ENCODE measurements around the gene TMEM198. TPM values are rescaled to one million over a fixed set of nuclear protein-coding genes. Genes with fewer than 3 reads are reported as not detected.

Gene TMEM198
- total and polyA plus RNA-seq, 2 experiments from 2014 or later, result 5.6 to 13.7 TPM

DNA sequence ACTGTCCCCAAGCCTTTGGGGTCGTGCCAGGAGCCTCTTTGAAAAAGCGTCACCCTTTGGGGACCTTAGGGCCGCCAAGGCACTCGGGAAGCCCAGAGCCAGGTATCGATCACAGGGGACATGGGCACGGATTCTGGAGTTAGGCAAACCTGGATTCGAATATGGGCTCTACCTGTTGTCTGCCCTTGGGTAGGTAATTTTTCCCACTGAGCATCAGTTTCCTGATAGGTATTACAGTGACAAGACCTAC is 9.3 kb downstream of the TMEM198 start (continued):
- TF ChIP-seq, protein P1, sequence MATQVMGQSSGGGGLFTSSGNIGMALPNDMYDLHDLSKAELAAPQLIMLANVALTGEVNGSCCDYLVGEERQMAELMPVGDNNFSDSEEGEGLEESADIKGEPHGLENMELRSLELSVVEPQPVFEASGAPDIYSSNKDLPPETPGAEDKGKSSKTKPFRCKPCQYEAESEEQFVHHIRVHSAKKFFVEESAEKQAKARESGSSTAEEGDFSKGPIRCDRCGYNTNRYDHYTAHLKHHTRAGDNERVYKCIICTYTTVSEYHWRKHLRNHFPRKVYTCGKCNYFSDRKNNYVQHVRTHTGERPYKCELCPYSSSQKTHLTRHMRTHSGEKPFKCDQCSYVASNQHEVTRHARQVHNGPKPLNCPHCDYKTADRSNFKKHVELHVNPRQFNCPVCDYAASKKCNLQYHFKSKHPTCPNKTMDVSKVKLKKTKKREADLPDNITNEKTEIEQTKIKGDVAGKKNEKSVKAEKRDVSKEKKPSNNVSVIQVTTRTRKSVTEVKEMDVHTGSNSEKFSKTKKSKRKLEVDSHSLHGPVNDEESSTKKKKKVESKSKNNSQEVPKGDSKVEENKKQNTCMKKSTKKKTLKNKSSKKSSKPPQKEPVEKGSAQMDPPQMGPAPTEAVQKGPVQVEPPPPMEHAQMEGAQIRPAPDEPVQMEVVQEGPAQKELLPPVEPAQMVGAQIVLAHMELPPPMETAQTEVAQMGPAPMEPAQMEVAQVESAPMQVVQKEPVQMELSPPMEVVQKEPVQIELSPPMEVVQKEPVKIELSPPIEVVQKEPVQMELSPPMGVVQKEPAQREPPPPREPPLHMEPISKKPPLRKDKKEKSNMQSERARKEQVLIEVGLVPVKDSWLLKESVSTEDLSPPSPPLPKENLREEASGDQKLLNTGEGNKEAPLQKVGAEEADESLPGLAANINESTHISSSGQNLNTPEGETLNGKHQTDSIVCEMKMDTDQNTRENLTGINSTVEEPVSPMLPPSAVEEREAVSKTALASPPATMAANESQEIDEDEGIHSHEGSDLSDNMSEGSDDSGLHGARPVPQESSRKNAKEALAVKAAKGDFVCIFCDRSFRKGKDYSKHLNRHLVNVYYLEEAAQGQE (IDR thresholded peaks at IDR 0.05; ENCODE audit: unreplicated experiment), result no peak
- TF ChIP-seq POLR2AphosphoS5 (IDR thresholded peaks at IDR 0.05; ENCODE audit: low read depth) (no peak), EZH2 (IDR thresholded peaks at IDR 0.05; ENCODE audit: low read depth, unreplicated experiment) (no peak)

DNA sequence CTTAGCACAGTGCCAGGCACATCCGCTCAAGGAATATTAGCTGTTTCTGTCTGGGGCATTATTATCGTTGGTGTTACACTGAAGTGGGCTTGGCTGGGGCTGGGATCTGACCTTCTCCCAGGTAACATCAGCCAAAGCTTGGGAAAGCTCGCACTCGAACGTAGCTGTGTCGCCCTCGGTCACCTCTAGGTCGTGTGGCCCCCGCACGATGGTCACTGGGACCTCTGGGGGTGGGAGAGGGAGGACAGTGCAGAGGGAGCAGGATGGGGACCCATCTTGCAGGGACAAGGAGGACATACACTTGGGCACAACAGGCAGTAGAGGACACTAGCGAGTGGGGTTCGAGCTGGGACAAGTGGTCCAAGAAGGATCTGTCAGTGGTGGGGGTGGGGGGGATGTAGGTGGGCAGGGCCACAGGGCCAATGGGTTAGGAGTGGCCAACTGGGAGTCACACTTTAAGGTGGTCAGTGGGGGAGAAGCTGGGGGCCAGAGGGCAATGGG is 9.7 kb downstream of the TMEM198 start:
- Histone ChIP-seq H3K9me2 (ENCODE audit: insufficient read depth) (no peaks in the 10 kb centered on the region), H3K79me2 (replicated peaks; ENCODE audit: insufficient read depth) (no peaks in the 10 kb centered on the region), H3K27me3 (ENCODE audit: insufficient read depth) (peaks cover 17% of the 10 kb centered on the region), H4K20me1 (replicated peaks; ENCODE audit: insufficient read depth) (no peaks in the 10 kb centered on the region), H2AFZ (no peak overlapping the region), H3K27ac (ENCODE audit: low read depth) (no peak overlapping the region), H3F3A (replicated peaks; ENCODE audit: low read depth) (peaks cover 4% of the 10 kb centered on the region; the same call in 1 of the 2 replicates), H3K4me3 (peak overlapping the region; percentile 98), H3K36me3 (ENCODE audit: insufficient read depth) (no peaks in the 10 kb centered on the region; the same call in 1 of the 2 replicates), H3K4me1 (ENCODE audit: insufficient read depth) (peaks cover 10% of the 10 kb centered on the region), H3K4me2 (peak overlapping the region; percentile 99)
- Mint-ChIP-seq H3K4me3 (peak overlapping the region; percentile 63), H3K9me3 (no peaks in the 10 kb centered on the region), H3K36me3 (ENCODE audit: low read depth) (peaks cover 11% of the 10 kb centered on the region; the same call in 1 of the 3 replicates), H3K27ac (no peak overlapping the region), H3K4me1 (peaks cover 13% of the 10 kb centered on the region), H3K27me3 (ENCODE audit: insufficient read depth, low read depth, poor library complexity) (peaks cover 34% of the 10 kb centered on the region)
- no peak for ATAC-seq
- TF ChIP-seq ZNF114 (CRISPR knock-in tag; IDR thresholded peaks at IDR 0.05) (no peak), STAT1 (IDR thresholded peaks at IDR 0.05; ENCODE audit: unreplicated experiment) (no peak), POLR2AphosphoS5 (IDR thresholded peaks at IDR 0.05; ENCODE audit: low read depth) (0 out of 2 replicates have a peak, but pooled peaks have one; percentile 13), CREB1 (CRISPR knock-in tag; IDR thresholded peaks at IDR 0.05; ENCODE audit: low read depth) (no peak)
- TF ChIP-seq, protein P2, sequence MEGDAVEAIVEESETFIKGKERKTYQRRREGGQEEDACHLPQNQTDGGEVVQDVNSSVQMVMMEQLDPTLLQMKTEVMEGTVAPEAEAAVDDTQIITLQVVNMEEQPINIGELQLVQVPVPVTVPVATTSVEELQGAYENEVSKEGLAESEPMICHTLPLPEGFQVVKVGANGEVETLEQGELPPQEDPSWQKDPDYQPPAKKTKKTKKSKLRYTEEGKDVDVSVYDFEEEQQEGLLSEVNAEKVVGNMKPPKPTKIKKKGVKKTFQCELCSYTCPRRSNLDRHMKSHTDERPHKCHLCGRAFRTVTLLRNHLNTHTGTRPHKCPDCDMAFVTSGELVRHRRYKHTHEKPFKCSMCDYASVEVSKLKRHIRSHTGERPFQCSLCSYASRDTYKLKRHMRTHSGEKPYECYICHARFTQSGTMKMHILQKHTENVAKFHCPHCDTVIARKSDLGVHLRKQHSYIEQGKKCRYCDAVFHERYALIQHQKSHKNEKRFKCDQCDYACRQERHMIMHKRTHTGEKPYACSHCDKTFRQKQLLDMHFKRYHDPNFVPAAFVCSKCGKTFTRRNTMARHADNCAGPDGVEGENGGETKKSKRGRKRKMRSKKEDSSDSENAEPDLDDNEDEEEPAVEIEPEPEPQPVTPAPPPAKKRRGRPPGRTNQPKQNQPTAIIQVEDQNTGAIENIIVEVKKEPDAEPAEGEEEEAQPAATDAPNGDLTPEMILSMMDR (conservative IDR thresholded peaks at IDR 0.05; ENCODE audit: low read depth in 2 of 2), result peak in 1 of 2 experiments; percentile 32; a peak in 2 of 4 replicates
- no peak for DNase-seq (ENCODE audit: low spot score)

DNA sequence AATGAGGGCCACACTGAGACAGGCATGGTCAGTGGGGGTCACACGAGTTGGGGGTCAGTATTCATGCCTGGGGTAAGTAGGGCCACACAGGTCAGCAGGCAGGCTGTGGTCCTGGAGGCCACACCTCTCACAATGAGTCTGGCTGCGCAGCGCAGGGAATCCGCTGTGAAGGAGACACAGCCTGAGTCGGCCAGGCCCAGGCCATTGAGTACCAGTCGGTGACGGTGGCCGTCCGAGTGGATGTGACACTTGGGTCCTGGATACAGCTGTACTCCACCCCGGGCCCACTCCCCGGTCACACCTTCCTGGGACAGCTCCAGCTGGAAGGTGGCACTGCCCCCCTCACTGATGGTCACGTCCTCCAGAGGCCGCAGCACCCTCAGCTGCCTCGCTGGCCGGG is 10.5 kb downstream of the TMEM198 start:
- no peaks in the 10 kb centered on the region for H3K9me3 Mint-ChIP-seq
- Histone ChIP-seq H3K27me3 (ENCODE audit: insufficient read depth) (peaks cover 17% of the 10 kb centered on the region), H3K4me2 (no peak overlapping the region), H3K27ac (ENCODE audit: low read depth) (no peak overlapping the region), H4K20me1 (replicated peaks; ENCODE audit: insufficient read depth) (no peaks in the 10 kb centered on the region), H3K79me2 (replicated peaks; ENCODE audit: insufficient read depth) (no peaks in the 10 kb centered on the region), H3K4me1 (ENCODE audit: insufficient read depth) (peaks cover 11% of the 10 kb centered on the region), H3K9me2 (ENCODE audit: insufficient read depth) (no peaks in the 10 kb centered on the region), H3F3A (replicated peaks; ENCODE audit: low read depth) (peaks cover 4% of the 10 kb centered on the region; the same call in 1 of the 2 replicates), H2AFZ (no peak overlapping the region), H3K4me3 (no peak overlapping the region), H3K36me3 (ENCODE audit: insufficient read depth) (no peaks in the 10 kb centered on the region; the same call in 1 of the 2 replicates)
- no peak overlapping the region for H3K27ac Mint-ChIP-seq
- ATAC-seq (no peak), DNase-seq (ENCODE audit: low spot score) (no peak)
- H3K4me3 Mint-ChIP-seq, result 0 out of 3 replicates have a peak overlapping the region, but pooled peaks have one; percentile 63
- peaks cover 16% of the 10 kb centered on the region for H3K4me1 Mint-ChIP-seq
- TF ChIP-seq JUNB (IDR thresholded peaks at IDR 0.05; ENCODE audit: unreplicated experiment) (no peak), CREB1 (CRISPR knock-in tag; IDR thresholded peaks at IDR 0.05; ENCODE audit: low read depth) (no peak), ZNF114 (CRISPR knock-in tag; IDR thresholded peaks at IDR 0.05) (no peak), EZH2phosphoT487 (IDR thresholded peaks at IDR 0.05; ENCODE audit: unreplicated experiment) (no peak), POLR2AphosphoS5 (IDR thresholded peaks at IDR 0.05; ENCODE audit: low read depth) (0 out of 2 replicates have a peak, but pooled peaks have one; percentile 10)
- TF ChIP-seq, protein P1 (IDR thresholded peaks at IDR 0.05; ENCODE audit: unreplicated experiment), result no peak
- TF ChIP-seq, protein P3, sequence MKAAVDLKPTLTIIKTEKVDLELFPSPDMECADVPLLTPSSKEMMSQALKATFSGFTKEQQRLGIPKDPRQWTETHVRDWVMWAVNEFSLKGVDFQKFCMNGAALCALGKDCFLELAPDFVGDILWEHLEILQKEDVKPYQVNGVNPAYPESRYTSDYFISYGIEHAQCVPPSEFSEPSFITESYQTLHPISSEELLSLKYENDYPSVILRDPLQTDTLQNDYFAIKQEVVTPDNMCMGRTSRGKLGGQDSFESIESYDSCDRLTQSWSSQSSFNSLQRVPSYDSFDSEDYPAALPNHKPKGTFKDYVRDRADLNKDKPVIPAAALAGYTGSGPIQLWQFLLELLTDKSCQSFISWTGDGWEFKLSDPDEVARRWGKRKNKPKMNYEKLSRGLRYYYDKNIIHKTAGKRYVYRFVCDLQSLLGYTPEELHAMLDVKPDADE (IDR thresholded peaks at IDR 0.05), result no peak
- H3K27me3 Mint-ChIP-seq (ENCODE audit: insufficient read depth, low read depth, poor library complexity), result peaks cover 37% of the 10 kb centered on the region
- peaks cover 9% of the 10 kb centered on the region; the same call in 1 of the 3 replicates for H3K36me3 Mint-ChIP-seq (ENCODE audit: low read depth)

Measured in GM23338 (cell line).